SKM-1 treated with dmso at 0.1 percent for 144 hours (cell line): Measurements from ENCODE around the gene FFAR2.
"Not testable (repeated sequence)": the region's sequence is repeated elsewhere in the genome, so short reads cannot be mapped to it uniquely, and the experiment has no call there.

Source experiments
- DNase-seq: peaks from one replicate; lab custom pipeline; 2025; ENCODE audit not compliant: unreplicated experiment; lab: John Stamatoyannopoulos, UW

The FFAR2 gene

DNA sequence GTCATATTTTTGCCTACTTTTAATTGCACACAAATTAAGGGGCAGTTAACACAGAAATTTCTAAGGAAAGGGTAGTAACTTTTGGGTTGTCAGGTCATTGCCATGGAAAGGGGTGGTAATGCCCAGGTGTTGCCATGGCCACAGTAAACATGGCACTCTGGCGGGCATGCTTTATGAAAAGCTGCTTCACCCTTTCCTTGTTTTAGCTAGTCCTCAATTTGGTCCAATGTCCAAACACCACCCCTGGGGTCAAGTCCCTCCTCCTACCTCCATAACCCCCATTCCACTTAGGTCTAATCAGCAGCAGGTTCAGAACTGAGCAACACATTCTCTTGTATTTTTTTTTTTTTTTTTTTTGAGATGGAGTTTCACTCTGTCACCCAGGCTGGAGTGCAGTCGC lies 6.6 kb downstream of the FFAR2 start:
- no peak for DNase-seq

DNA sequence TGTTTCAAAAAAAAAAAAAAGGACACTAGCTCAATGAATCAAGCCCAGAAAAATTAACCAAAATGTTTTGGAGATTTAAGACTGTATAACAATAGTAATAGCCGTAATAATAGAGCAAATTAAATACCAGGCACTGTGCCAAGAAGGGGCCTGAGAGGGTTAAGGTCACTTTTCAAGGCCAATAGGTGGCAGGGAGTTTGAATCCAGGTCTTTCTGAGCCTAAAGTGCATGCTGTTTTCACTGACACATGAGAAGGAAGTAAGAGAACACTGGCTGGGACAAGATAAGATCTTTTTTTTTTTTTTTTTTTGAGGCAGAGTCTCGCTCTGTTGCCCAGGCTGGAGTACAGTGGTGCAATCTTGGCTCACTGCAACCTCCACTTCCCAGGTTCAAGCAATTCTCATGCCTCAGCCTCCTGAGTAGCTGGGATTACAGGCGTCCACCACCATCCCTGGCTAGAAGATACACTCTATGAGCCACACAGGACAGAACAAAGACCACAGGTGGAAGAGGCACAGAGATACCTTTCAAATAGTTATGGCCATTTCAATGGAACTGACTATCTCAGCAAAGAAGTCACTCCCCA lies 7.7 kb downstream of the FFAR2 start:
- no peak for DNase-seq

DNA sequence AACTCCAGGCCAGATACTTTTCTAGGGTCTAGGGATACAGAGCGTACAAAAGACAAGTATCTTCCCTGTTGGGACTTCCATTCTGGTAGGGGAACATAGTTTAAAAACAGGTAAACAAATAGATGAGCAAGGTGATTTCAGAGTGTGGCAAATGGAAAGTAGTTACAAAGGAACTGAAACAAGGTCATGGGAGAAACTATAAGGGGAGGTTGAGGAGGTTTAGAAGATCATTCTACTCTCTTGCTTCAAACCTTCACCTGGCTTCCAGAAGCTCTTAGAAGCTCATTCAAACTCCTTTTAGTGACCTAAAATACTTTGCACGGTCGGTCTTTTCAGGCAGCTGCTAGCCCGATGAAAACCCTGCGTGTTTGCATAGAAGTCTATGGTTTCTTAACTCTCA lies 9.1 kb downstream of the FFAR2 start:
- no peak for DNase-seq

DNA sequence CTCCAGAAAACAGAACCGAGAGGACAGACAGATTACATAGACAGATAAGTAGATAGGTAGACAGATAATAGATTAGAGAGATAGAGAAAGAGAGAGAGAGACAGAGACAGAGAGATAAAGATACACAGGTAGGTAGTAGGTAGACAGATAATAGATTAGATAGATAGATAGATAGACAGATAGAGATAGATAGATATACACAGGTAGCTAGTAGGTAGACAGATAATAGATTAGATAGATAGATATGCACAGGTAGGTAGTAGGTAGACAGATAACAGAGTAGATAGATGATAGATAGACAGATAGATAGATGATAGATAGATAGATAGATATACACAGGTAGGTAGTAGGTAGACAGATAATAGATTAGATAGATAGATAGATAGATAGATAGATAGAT lies 10.1 kb downstream of the FFAR2 start:
- DNase-seq = no peak

DNA sequence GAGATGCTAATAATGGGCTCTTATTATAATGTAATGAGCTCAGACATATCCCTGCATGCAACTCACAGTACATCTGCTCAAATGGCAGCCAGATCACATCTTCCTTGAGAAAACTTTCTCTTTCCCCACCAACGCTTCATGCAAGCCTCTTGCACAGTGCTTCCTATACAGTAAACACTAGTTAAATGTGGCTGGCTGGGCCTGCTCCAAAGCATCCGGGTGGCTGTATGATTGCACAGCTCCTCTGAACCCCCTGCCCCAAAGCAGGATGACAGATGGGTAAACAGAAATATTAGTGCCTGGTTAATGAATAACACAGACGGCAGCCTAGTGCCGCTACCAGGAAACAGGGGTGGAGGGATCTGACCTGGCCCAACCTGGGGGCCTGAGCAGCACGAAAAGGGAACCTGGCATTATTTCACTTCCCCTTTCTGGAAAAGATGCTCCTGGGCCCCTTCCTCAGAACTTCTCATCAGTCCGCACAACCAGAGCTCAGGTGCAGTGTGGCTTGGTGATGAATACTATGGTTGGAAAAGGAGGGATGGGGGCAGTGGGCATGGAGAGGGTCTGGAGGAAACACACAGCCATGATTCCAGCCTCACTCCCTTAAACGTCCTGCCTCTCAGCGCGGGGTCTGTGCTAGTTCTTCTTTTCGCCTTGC lies 10.8 kb downstream of the FFAR2 start:
- DNase-seq = peak; percentile 69

DNA sequence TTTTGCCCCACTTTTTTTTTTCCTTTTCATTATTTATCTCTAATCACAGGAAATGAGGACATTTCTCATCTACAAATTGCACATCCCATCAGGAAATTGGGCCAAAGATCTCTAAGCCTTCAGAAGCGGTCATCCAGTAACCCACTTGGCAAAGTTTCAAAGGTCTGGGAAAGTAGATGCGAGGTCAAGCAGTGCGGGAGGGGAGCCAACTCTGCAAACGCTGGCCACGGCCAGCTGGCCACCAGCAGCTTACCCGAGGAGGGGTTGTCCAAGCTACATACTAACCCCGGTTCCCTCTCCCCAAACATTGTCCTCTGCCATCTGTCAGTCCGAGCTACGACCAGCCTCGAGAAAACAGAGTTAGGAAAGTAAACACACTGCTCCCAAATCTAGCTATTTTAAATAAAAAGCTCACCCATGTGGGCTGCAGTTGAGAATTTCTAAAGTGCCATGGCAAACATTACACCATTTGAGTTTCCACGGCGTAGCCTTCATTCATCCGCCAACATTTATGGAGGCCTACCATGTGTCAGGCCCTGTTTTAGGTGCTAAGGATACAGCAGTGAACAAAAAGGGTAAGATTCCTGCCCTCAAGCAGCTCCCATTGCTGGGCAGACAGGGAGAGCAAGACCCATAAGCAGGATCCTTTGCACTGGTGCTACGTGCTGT lies 11.5 kb downstream of the FFAR2 start:
- DNase-seq = no peak

DNA sequence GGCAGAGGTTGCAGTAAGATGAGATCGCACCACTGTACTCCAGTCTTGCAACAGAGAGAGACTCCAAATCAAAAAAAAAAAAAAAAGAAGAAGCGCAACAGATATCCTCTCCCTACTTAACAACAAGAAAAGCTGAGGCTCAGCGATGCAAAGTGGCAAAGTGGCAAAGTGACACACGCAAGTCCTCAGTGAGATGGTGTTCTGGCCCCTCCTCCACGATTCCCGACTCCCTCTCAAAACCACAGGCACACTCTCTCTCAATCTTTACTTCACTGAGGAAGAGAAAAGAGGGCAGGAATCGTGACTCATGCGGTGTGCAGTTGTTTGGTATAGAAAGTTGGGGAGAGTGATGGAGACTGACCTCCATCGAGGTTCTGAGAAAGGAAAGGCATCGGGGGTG lies 12.6 kb downstream of the FFAR2 start:
- DNase-seq = no peak

DNA sequence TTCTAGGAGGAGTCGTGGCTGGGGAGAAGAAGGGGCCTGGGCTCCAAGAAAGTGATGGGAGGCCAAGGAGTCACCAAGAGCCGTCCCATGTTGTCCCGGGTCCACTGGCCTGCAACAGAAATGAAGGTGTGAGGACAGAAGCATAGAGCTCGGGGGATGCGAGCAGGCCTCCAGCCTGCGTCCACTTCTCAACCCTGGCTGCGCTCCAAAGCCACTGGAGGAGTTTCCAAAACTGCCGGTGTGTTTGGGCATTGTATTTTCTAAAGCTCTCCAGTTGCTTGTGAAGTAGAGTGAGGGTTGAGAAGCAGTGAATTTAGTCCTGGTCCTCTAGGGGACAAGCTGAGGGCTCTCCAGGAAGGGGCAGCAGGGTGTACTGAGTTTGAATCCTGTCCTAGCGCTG lies 13.0 kb downstream of the FFAR2 start:
- DNase-seq = no peak

DNA sequence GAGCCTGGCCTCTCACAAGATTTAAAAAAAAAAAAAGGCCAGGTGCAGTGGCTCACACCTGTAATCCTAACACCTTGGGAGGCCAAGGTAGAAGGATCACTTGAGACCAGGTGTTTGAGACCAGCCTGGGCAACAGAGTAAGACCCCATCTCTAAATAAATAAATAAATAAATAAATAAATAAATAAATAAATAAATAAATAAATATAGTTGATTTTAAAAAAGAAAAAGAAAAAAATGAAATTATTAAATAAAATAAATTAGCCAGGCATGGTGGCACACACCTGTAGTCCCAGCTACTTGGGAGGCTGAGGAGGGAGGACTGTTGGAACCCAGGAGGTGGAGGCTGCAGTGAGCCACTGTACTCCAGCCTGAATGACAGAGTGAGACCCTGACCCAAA lies 13.7 kb downstream of the FFAR2 start:
- not testable (repeated sequence) for DNase-seq

DNA sequence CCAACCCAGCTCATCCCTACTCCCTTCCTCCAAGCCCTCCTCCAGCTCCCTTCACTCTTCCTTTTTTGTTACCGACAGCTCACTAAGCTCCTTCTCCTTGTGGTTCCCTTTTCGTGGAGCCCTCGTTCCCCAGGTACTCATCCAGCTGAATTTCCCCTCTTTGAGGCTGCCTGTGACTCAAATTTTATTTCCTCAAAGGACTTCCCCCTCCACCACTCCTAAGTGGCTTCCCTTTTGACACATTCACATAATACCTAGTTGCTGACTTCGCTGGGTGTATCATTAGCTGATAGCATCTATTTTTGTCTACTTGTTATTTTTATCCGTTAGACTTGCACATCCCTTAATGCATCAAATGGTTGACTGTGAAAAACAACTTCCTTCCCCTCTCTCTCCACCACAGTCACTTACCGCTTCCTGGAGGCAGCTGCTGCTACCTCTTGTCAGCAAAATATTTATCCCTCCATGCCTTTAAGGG lies 14.5 kb downstream of the FFAR2 start:
- DNase-seq = peak; percentile 95

DNA sequence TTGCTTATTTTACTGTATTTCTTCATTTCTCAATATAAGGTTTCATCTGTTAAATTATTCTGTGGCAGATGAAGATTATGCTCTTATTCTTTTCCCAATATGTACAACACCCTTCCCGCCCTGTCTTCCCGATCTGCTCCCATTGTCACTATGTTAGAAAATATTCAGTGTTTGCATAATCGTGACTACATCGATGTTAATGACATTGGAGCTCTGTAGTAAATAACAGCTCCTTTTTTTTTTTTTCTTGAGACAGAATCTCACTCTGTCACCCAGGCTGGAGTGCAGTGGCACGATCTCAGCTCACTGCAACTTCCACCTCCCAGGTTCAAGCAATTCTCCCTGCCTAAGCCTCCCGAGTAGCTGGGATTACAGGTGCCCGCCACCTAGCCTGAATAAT lies 14.9 kb downstream of the FFAR2 start:
- not testable (repeated sequence) for DNase-seq

DNA sequence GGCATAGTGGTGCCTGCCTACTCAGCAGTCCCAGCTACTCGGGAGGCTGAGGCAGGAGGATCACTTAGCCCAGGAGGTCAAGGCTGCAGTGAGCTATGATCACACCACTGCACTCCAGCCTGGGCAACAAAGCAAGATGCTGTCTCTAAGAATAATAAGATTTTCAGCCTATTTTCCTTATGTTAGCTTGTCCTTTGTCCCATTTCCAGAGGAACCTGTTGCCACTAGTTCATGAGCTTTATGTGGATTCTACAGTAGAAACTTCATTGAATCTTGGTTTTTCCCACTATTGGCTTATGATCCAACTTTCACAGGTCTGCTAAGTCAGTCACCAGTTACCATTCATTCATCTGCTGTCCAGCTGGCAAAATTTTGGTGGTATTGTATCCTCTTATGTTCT lies 18.2 kb downstream of the FFAR2 start:
- no peak for DNase-seq

DNA sequence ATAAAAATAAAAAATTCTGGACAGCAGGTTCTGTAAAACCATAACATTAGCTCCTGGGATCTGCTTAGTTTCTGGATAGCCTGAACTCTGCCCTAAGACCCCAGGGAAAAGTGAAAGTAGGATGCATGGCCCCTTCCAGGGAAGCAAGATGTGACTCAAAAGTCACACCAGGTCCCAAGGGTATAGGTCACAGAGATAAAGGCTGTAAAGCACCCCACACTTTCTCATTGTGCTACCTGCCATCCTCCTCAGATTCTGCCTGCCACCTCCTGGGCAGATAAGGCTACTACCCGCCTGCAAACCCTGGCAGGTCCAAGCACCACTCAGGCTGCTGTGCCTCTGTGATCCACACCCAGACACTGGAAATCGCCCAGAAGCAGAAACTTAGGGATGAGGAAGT lies 20.6 kb downstream of the FFAR2 start:
- peak; percentile 49 for DNase-seq

DNA sequence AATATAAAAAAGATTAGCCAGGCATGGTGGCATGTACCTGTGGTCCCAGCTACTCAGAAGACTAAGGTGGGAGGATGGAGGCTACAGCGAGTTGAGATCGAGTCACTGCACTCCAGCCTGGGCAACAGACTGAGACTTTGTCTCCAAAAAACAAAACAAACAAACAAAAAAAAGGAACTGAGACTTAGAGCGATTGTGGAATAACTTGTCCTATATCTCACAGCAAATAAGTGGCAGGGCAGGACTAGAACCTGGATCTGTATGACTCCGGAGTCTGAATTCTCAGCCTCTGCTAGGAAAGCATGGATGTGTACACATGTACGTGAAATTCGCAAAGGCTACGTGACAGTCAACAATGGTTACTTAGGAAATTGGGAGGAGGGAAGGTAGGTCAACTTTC lies 22.1 kb downstream of the FFAR2 start:
- DNase-seq = no peak

DNA sequence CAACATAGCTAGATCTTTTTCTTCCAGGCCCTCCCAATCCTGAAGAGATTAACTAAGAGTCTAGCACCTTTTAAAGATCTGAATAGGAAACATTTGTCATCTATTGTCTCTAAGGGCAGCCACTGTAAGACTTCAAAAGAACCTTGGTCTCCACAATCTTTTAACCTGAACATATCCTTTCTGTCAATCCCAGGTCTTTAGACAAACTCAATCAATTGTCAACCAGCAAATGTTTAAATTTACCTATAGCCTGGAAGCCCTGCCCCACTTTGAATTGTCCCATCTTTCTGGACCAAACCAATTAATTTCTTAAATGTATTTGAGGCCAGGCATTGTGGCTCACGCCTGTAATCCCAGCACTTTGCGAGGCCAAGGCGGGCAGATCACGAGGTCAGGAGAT lies 23.0 kb downstream of the FFAR2 start:
- not testable (repeated sequence) for DNase-seq

DNA sequence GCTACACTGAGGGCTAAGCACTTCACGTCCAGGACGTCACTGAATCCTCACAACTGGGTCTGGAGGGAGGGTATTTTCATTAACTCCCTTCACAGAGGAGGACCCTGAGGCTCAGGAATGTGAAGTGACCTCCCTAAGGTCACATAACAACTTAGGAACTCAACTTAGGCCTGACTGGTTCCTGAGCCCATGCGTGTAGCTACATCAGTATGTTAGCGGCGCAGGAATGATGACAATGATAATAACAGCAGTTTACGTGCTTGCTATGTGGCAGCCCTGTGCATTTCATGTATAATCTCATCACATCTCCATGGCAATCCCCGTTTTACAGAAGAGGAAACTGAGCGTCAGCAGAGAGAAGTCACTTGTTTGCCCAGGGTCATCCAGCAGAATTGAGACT lies 23.9 kb downstream of the FFAR2 start:
- DNase-seq = no peak

DNA sequence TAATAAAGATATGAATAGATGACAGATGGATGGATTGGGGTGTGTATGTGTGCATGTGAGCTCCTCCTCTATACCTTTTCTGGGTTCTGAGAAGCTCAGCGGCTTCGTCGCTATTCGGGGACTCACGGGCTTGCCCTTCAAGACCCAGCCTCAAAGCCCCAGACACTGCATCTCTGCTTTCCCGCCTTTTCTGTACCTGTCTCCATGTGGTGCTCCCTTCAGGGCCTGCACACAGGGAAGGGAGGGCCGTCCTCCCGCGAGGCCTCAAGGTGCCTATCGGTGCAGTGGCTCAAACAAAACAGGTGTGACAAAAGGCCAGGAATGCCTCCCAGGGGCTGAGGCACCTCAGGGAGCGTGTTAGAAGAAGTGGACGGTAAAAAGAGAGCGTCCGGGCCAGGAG lies 26.0 kb downstream of the FFAR2 start:
- no peak for DNase-seq

DNA sequence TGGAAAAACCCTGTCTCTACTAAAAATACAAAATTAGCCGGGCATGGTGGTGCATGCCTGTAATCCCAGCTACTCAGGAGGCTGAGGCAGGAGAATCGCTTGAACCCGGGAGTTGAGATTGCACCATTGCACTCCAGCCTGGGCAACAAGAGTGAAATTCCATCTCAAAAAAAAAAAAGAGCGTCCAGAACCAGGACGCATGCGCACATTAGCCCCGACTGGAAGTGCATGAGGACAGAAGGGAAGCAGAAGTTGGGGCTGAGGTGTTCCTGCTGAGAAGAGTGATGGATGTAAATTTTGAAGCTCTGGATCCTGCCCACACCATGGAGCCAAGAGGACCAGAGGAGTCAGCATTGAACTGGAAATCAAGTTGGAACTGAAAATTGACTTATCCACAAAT lies 26.5 kb downstream of the FFAR2 start:
- DNase-seq = not testable (repeated sequence)

DNA sequence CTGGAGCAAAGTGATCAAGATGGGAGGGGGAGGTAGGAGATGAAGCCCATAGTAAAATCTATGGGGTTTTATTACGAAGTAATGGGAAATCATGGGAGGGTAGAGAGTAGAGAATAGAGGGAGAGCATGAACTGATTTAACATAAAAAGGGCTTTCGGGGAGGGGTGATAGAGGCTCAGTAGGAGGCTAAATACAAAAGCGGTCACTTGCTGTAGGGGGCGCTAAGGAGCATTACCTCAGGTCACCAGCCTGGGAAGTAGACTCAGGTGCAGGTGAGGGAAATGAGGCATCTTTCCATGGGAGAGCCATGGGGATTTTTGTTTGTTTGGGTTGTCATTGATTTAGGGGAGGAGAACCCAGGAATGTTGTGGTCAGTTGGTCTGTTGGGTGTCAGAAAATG lies 28.1 kb downstream of the FFAR2 start:
- DNase-seq = no peak

DNA sequence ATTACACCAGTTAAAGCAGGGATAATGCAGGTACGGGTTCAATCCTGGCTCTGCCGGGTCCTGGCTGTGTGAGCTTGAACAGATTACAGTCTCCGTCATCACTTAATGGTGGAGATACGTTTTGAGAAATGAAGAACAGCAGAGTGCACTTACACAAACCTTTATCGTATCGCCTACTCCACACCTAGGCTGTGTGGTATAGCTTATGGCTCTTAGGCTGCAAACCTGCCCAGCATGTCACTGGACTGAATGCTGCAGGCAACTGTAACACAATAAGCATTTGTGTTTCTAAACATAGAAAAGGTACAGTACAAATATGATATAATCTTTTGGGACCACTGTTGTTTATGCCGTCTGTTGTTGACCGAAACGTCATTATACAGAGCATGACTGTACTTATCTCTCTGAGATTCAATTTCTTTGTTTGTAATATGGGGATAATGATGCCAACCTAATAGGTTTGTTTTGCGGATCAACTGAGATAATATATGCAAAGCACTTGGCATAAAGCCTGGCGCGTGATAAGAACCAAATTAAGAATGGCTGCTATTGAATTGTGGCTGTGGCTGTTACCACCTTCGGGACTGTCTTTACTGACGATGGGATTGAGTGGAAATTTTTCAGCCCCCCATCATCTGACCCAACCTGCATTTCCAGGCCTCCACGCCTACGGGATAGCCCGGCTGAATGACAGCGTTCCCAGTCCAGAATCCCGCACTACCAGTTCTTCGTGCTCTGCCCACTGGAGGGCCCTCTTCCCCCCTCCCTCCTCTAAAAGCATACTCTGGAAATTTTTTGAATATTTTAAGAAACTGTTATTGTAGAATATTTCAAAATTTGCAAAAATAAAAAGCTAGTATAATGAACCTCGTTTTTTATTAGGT lies 31.0 kb downstream of the FFAR2 start:
- no peak for DNase-seq

DNA sequence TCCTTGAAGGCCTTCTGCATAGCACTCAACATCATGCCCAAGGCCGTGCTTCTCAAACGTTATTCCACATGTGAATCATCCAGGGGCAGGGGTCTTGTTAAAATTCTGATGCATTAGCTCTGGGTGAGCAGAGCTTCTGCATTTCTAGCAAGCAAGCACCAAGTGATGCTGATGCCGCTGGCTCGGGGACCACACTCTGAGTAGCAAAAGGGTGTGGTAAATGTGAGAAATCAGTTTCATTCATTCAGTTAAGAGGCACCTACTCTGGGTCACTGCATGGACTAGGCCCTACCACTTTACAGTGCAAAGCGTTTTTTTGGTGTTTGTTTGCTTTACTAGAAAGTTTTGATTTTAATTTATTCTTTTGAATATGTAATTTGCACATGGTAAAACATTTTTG lies 35.0 kb downstream of the FFAR2 start:
- no peak for DNase-seq
